AG04449 (cell line): ENCODE results near the gene MAST4.

Experiments
- CTCF ChIA-PET: fragments of 350-600 bp; formaldehyde crosslinking; extraction: SDS; loops from one replicate; lab custom pipeline; 2021; ENCODE audit warnings: antibody characterized with exemption; lab: Yijun Ruan, JAX
- POLR2A ChIA-PET: fragments of 400-600, 350-600 bp; formaldehyde crosslinking; extraction: SDS; loops from one replicate; lab custom pipeline; 2020; ENCODE audit warnings: antibody characterized with exemption, inconsistent platforms; lab: Yijun Ruan, JAX
- DNase-seq: peaks from one replicate; pipeline ENCODE4 v3.0.0-alpha.2; 2010; ENCODE audit warnings: low read depth, low spot score
- H3K4me3 ChIP-seq: 2 replicates; pipeline ENCODE4 v1.5.1; 2011; ENCODE audit warnings: low read depth, mild to moderate bottlenecking, control low read depth, low read length
- CTCF ChIP-seq: IDR thresholded peaks from one replicate; pipeline ENCODE4 v1.5.1; 2011; ENCODE audit warnings: mild to moderate bottlenecking, moderate library complexity, low read length, control low read depth, inconsistent platforms; ENCODE audit not compliant: insufficient read depth; ENCODE audit errors: missing control alignments

Gene MAST4

GRCh38 chr5:66867618-66868322 lies 271.6 kb downstream of the MAST4 start:
- CTCF ChIA-PET = interaction anchor here (0.8 to 2.5 kb wide), 4 partner anchors 14 to 561 kb away, joined by 3 to 13 read pairs (median 3); no protein-coding TSS in a partner anchor

DNA sequence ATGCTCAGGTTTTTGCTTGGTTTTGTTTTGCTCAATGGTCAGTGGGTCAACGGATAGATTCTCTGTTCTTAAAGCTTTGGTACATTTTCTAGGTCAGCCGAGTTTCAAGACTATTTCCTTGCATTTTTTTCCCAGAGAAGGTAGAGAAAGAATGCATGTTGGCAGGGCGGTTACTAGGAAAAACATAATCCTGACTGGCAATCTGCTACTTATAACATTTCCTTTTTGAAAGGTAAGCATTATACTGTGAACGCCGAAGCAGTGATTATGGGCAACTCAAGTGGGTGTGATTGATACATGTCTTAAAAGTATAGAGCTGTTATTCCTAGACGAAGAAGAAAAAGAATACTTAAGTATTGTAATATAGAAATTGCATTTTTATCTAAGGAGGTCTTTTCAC lies 273.2 kb downstream of the MAST4 start:
- no peak for DNase-seq
- ChIA-PET POLR2A (no interaction called here), CTCF (interaction anchor here (2.5 kb wide), 1 partner anchor 55 kb away, joined by 13 read pairs; no protein-coding TSS in a partner anchor)
- no peak for TF ChIP-seq CTCF
- H3K4me3 ChIP-seq = no peak overlapping the region

More at GRCh38 chr5:66867618-66868322, 271.6 kb downstream of the MAST4 start:
- POLR2A ChIA-PET = no interaction called here
- TF ChIP-seq CTCF = no peak
- H3K4me3 ChIP-seq = no peak overlapping the region
- no peak for DNase-seq

DNA sequence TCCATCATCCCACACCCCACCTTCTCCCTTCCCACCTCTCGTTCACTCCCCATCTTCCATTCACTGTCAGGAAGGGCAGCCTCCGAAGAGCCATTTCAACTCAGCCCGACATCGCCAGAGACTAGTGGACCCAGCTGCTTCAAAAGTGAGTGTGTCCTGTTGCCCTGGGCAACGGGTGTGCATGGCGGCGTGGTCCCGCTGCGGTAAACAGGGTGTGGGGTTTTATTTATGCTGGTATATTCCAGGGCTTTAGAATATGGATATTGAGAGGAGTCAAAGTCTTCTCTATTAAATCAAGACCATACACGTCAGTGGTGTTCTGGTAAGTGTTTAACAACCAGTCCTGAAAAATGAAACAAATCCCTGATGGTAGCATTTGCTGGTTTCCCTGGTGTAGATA lies 274.5 kb downstream of the MAST4 start:
- H3K4me3 ChIP-seq = no peak overlapping the region
- DNase-seq = no peak
- TF ChIP-seq CTCF = no peak
- ChIA-PET POLR2A (no interaction called here), CTCF (interaction anchor here (1.8 kb wide), 1 partner anchor 280 kb away, joined by 4 read pairs; no protein-coding TSS in a partner anchor)

DNA sequence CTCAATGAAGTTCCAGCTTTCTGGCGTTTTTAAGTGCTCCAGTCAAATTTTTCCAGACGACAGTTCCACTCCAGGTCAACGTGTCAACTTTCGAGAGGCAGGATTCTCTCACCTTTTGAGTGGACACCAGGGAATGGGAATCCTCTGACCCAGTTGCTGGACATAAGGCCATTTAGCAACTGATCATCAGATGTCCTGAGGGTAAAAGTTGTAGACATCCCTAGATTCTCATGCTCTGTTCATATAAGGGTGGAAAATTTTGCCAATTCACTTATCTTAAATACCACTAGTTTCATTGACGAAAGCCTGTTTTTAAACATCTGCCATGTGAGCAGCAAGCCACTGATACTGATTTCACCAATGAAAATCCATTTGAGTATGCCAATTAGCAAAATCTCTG lies 275.5 kb downstream of the MAST4 start:
- no peak for DNase-seq
- ChIA-PET POLR2A (no interaction called here), CTCF (interaction anchor here (1.8 kb wide), 1 partner anchor 279 kb away, joined by 4 read pairs; no protein-coding TSS in a partner anchor)
- no peak overlapping the region for H3K4me3 ChIP-seq
- no peak for TF ChIP-seq CTCF

- CTCF ChIA-PET = interaction anchor here (3.9 kb wide), 1 partner anchor 9 kb away, joined by 24 read pairs; no protein-coding TSS in a partner anchor
- DNase-seq = no peak
- TF ChIP-seq CTCF = no peak
- POLR2A ChIA-PET = no interaction called here
- H3K4me3 ChIP-seq = no peak overlapping the region
Observed at GRCh38 chr5:66872736-66873331, 276.6 kb downstream of the MAST4 start.

- no peak for TF ChIP-seq CTCF
- H3K4me3 ChIP-seq = no peak overlapping the region
- CTCF ChIA-PET = interaction anchor here (1.2 to 3.9 kb wide), 2 partner anchors 10 to 282 kb away, joined by 3 to 24 read pairs; no protein-coding TSS in a partner anchor
- POLR2A ChIA-PET = no interaction called here
- no peak for DNase-seq
Observed at GRCh38 chr5:66874004-66874403, 277.8 kb downstream of the MAST4 start.
